PC-3 (cell line): ENCODE measurements around the gene ITK. TPM values are rescaled to one million over a fixed set of nuclear protein-coding genes. Genes with fewer than 3 reads are reported as not detected.

Experiments used
- ATAC-seq: fragments of 200-7000 bp; cut with Tn5 transposase; 2 replicates; pipeline ENCODE4 v1.9.1; 2020; ENCODE audit warnings: mild to moderate bottlenecking, moderate library complexity
- BruUV-seq: library from RNA; stranded (reverse); fragments of 400-500 nt; replicated peaks from 2 replicates; lab custom pipeline; 2021; lab: Mats Ljungman, UMichigan
- CTCF ChIA-PET: fragments of 300-600 bp; sonication (Branson Sonifier 250); formaldehyde crosslinking; loops from one replicate; lab custom pipeline; 2022; ENCODE audit warnings: antibody characterized with exemption; lab: Charles Lee
- POLR2A ChIA-PET: fragments of 300-600 bp; sonication (Branson Sonifier 250); formaldehyde crosslinking; loops from one replicate; lab custom pipeline; 2022; ENCODE audit warnings: antibody characterized with exemption; ENCODE audit not compliant: unreplicated experiment; lab: Charles Lee
- DNase-seq: peaks from one replicate; pipeline ENCODE4 v3.0.0-alpha.2; 2015
- H2AFZ ChIP-seq: fragments of 300-600 bp; sonication (generic); 2 replicates; pipeline ENCODE4 v1.6.0; 2016; ENCODE audit warnings: antibody characterized with exemption, low read length
- H3F3A ChIP-seq: fragments of 300-600 bp; sonication (generic); one replicate; pipeline ENCODE4 v1.6.0; 2017; ENCODE audit warnings: antibody characterized with exemption, low read length, control low read depth, mild to moderate bottlenecking; ENCODE audit not compliant: unreplicated experiment
- H3K27ac ChIP-seq: fragments of 300-600 bp; sonication (generic); 2 replicates; pipeline ENCODE4 v1.5.1; 2016; ENCODE audit warnings: mild to moderate bottlenecking, low read length
- H3K27me3 ChIP-seq: fragments of 300-600 bp; sonication (generic); 2 replicates; pipeline ENCODE4 v1.6.1; 2016; ENCODE audit warnings: low read length, mixed read lengths
- H3K36me3 ChIP-seq: fragments of 300-600 bp; sonication (generic); 2 replicates; pipeline ENCODE4 v1.6.1; 2016; ENCODE audit warnings: low read depth, mixed run types, low read length, mixed read lengths
- H3K4me1 ChIP-seq: fragments of 300-600 bp; sonication (generic); 2 replicates; pipeline ENCODE4 v1.5.1; 2016; ENCODE audit warnings: low read length; ENCODE audit not compliant: insufficient read depth
- H3K4me2 ChIP-seq: fragments of 300-600 bp; sonication (generic); 2 replicates; pipeline ENCODE4 v1.6.0; 2016; ENCODE audit warnings: low read length
- H3K4me3 ChIP-seq: fragments of 300-600 bp; sonication (generic); 2 replicates; pipeline ENCODE4 v1.5.1; 2016; ENCODE audit warnings: mild to moderate bottlenecking, low read length, mixed read lengths
- H3K79me2 ChIP-seq: fragments of 300-600 bp; sonication (generic); 2 replicates; pipeline ENCODE4 v1.6.1; 2017; ENCODE audit warnings: low read length, mixed read lengths
- H3K9ac ChIP-seq: fragments of 300-600 bp; sonication (generic); 2 replicates; pipeline ENCODE4 v1.6.0; 2016; ENCODE audit warnings: mild to moderate bottlenecking, low read length
- H3K9me2 ChIP-seq: fragments of 300-600 bp; sonication (generic); replicated peaks from 2 replicates; pipeline ENCODE4 v1.6.1; 2016; ENCODE audit warnings: mixed run types, low read length, mixed read lengths
- H3K9me3 ChIP-seq: fragments of 300-600 bp; sonication (generic); 2 replicates; pipeline ENCODE4 v1.6.1; 2016; ENCODE audit warnings: low read length, mixed read lengths
- H4K20me1 ChIP-seq: fragments of 300-600 bp; sonication (generic); 2 replicates; pipeline ENCODE4 v1.6.1; 2016; ENCODE audit warnings: low read length, mixed read lengths
- EZH2 ChIP-seq: fragments of 300-600 bp; sonication (generic); IDR thresholded peaks from one replicate; pipeline ENCODE4 v1.6.1; 2017; ENCODE audit warnings: antibody characterized with exemption, mild to moderate bottlenecking, low read length; ENCODE audit not compliant: unreplicated experiment
- EZH2phosphoT487 ChIP-seq: fragments of 300-600 bp; sonication (generic); IDR thresholded peaks from 2 replicates; pipeline ENCODE4 v1.6.1; 2018; ENCODE audit warnings: mild to moderate bottlenecking, antibody characterized with exemption, low read length, borderline replicate concordance
- intact Hi-C: fragments of 100-400 bp; cut with micrococcal nuclease; formaldehyde crosslinking; loops from 2 replicates; pipeline ENCODE4 v1.9.0; 2023
- total RNA-seq: library from RNA; depleted of rRNA; stranded (reverse); fragments of >200 nt; gene quantifications from 2 replicates; pipeline ENCODE4 v1.2.3, GENCODE V29; 2014
- TF ChIP-seq, protein P1 (sequence below): fragments of 300-600 bp; sonication (generic); conservative IDR thresholded peaks from 2 replicates; pipeline ENCODE4 v1.5.1; 2017; ENCODE audit warnings: antibody characterized with exemption, low read depth, mild to moderate bottlenecking, low read length

ITK gene
- total RNA-seq, 1 experiment from 2014 or later = 0.69 TPM

DNA sequence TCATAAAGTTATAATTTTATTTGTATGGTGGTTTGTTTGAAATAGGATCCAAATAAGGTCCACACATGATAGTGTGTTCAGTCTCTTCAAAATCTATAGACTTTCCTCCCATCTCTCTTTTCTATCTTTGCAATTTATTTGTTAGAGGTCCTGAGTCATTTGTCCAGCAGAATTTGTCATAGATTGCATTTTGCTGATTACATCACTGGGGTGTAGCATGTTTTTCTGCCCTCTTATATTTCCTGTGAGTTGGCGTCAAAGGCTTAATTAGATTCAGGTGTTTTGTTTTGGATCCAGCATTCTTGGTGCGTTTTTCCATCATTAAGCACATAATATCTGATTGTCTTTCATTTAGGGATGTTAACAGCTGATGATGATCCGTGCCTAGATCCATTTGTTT is 100.3 kb downstream of the ITK start:
- H3K4me2 ChIP-seq = no peak overlapping the region
- no peak for DNase-seq
- intact Hi-C loops = no loop called here

DNA sequence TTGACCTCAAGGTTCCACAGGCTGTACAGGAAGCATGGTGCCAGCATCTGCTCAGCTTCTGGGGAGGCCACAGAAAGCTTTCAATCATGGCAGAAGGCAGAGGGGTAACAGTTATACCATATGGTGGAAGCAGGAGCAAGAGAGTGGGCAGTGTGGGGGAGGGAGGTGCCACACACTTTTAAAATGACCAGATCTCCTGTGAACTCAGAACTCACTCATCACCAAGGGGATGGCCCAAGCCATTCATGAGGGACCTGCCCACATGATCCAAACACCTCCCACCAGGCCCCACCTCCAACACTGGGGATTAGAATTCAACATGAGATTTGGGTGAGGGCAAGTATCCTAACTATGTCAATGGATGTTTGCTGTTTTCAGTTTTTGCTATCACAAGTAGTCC is 101.5 kb downstream of the ITK start:
- no peaks in the 10 kb centered on the region for H3F3A ChIP-seq
- no peaks in the 10 kb centered on the region for H3K9me3 ChIP-seq
- TF ChIP-seq, protein P1, sequence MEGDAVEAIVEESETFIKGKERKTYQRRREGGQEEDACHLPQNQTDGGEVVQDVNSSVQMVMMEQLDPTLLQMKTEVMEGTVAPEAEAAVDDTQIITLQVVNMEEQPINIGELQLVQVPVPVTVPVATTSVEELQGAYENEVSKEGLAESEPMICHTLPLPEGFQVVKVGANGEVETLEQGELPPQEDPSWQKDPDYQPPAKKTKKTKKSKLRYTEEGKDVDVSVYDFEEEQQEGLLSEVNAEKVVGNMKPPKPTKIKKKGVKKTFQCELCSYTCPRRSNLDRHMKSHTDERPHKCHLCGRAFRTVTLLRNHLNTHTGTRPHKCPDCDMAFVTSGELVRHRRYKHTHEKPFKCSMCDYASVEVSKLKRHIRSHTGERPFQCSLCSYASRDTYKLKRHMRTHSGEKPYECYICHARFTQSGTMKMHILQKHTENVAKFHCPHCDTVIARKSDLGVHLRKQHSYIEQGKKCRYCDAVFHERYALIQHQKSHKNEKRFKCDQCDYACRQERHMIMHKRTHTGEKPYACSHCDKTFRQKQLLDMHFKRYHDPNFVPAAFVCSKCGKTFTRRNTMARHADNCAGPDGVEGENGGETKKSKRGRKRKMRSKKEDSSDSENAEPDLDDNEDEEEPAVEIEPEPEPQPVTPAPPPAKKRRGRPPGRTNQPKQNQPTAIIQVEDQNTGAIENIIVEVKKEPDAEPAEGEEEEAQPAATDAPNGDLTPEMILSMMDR = no peak
- TF ChIP-seq EZH2 = no peak
- no peak for TF ChIP-seq EZH2phosphoT487
- ChIA-PET CTCF (no interaction called here), POLR2A (no interaction called here)
- H3K27ac ChIP-seq = no peak overlapping the region
- ATAC-seq (no peak), DNase-seq (no peak)
- H3K27me3 ChIP-seq = no peaks in the 10 kb centered on the region
- no peaks in the 10 kb centered on the region for H3K9me2 ChIP-seq
- H3K4me3 ChIP-seq = no peak overlapping the region
- H3K36me3 ChIP-seq = no peaks in the 10 kb centered on the region
- intact Hi-C loops = no loop called here
- H3K4me1 ChIP-seq = no peaks in the 10 kb centered on the region
- H3K4me2 ChIP-seq = no peak overlapping the region
- H4K20me1 ChIP-seq = no peaks in the 10 kb centered on the region
- no peaks in the 10 kb centered on the region for H3K79me2 ChIP-seq
- BruUV-seq = no TSS peak
- H2AFZ ChIP-seq = no peak overlapping the region
- H3K9ac ChIP-seq = no peak overlapping the region

More for the DNA sequence above, 100.3 kb downstream of the ITK start:
- BruUV-seq = no TSS peak
- CTCF ChIA-PET = no interaction called here
- no peaks in the 10 kb centered on the region for H3K36me3 ChIP-seq
- ATAC-seq = no peak
- H4K20me1 ChIP-seq = no peaks in the 10 kb centered on the region
- H3K4me1 ChIP-seq = no peaks in the 10 kb centered on the region
- POLR2A ChIA-PET = no interaction called here
- no peak overlapping the region for H3K4me3 ChIP-seq
- H3K79me2 ChIP-seq = no peaks in the 10 kb centered on the region
- H3K9ac ChIP-seq = no peak overlapping the region
- no peak overlapping the region for H3K27ac ChIP-seq
- no peak overlapping the region for H2AFZ ChIP-seq
- H3K9me2 ChIP-seq = no peaks in the 10 kb centered on the region
- no peaks in the 10 kb centered on the region for H3F3A ChIP-seq
- TF ChIP-seq EZH2phosphoT487 = no peak
- TF ChIP-seq EZH2 = no peak
- TF ChIP-seq, protein P1 = no peak
- no peaks in the 10 kb centered on the region for H3K9me3 ChIP-seq
- H3K27me3 ChIP-seq = no peaks in the 10 kb centered on the region

DNA sequence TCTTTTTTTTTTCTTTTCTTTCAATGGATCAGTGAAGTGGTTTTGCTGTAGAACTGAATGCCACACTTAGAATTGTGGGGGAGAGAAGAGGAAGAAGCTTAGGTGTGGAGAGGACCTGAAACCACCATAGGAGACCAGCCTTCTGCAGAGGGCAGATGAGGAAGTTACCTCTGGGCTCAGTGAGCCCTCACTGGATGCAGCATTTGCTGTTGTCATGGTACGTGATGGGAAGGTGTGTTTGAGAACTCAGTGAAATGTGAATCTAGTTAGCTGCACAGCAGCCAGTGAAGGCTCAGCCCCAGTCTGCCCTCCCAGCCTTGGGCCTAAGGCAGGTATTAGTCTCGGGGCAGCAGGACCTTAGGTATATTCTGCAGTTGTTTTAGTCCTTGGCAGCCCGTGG is 102.8 kb downstream of the ITK start:
- CTCF ChIA-PET = no interaction called here
- intact Hi-C loops = no loop called here
- H3K4me1 ChIP-seq = no peaks in the 10 kb centered on the region

More for the DNA sequence above, 102.8 kb downstream of the ITK start:
- H3K4me2 ChIP-seq = no peak overlapping the region
- no peak overlapping the region for H3K4me3 ChIP-seq
- H3K9me3 ChIP-seq = no peaks in the 10 kb centered on the region
- H4K20me1 ChIP-seq = no peaks in the 10 kb centered on the region
- ATAC-seq = no peak
- H3K9me2 ChIP-seq = no peaks in the 10 kb centered on the region
- H3K27me3 ChIP-seq = no peaks in the 10 kb centered on the region
- H3K79me2 ChIP-seq = no peaks in the 10 kb centered on the region
- no TSS peak for BruUV-seq
- H3K27ac ChIP-seq = no peak overlapping the region
- H3K36me3 ChIP-seq = no peaks in the 10 kb centered on the region
- H3F3A ChIP-seq = no peaks in the 10 kb centered on the region
- no peak for DNase-seq
- TF ChIP-seq EZH2phosphoT487 = no peak
- no peak for TF ChIP-seq EZH2
- TF ChIP-seq, protein P1 = no peak
- POLR2A ChIA-PET = no interaction called here
- H2AFZ ChIP-seq = no peak overlapping the region
- no peak overlapping the region for H3K9ac ChIP-seq
